Cardiac fibroblast (primary cell): Measurements from ENCODE around the gene CNOT8.

ENCODE experiments used
- DNase-seq, 2 donors: peaks; one replicate each; pipeline versions ENCODE4 v3.0.0 to v3.0.0-alpha.2; 2010; ENCODE audit warnings: low read depth in 2 of 2
- H3K4me3 ChIP-seq, 2 donors: replicated peaks in 1 of 2; 1 replicate in 1 of 2; 2 replicates in 1 of 2; pipeline ENCODE4 v1.5.1; 2011; ENCODE audit warnings: low read depth in 2 of 2, low read length in 2 of 2, mild to moderate bottlenecking in 2 of 2, moderate library complexity in 1 of 2
- CTCF ChIP-seq: IDR thresholded peaks from one replicate; pipeline ENCODE4 v1.5.1; 2011; ENCODE audit warnings: low read depth, mild to moderate bottlenecking, low read length, inconsistent platforms

The CNOT8 gene

GRCh38 chr5:154895606-154896561, 37.5 kb downstream of the CNOT8 start:
- DNase-seq, result no peak

GRCh38 chr5:154896562-154897165, 38.2 kb downstream of the CNOT8 start:
- H3K4me3 ChIP-seq, result no peak overlapping the region
- no peak for DNase-seq
- TF ChIP-seq CTCF, result no peak

More at GRCh38 chr5:154895606-154896561, 37.5 kb downstream of the CNOT8 start:
- H3K4me3 ChIP-seq, result no peak overlapping the region
- TF ChIP-seq CTCF, result no peak

- TF ChIP-seq CTCF, result no peak
- no peak for DNase-seq
- no peak overlapping the region for H3K4me3 ChIP-seq
Measured at GRCh38 chr5:154898210-154898609, 39.8 kb downstream of the CNOT8 start.

GRCh38 chr5:154899151-154899816, 40.9 kb downstream of the CNOT8 start:
- no peak for TF ChIP-seq CTCF
- H3K4me3 ChIP-seq, result no peak overlapping the region
- DNase-seq, result no peak

- DNase-seq, result no peak
- H3K4me3 ChIP-seq, result no peak overlapping the region
- no peak for TF ChIP-seq CTCF
Measured at GRCh38 chr5:154900066-154900465, 41.6 kb downstream of the CNOT8 start.

GRCh38 chr5:154901276-154901675, 42.8 kb downstream of the CNOT8 start:
- peak in 1 of 2 donors; percentile 35 for DNase-seq
- TF ChIP-seq CTCF, result no peak
- no peak overlapping the region for H3K4me3 ChIP-seq
